Hepatocyte (in vitro differentiated cells): Measurements from ENCODE around the gene TGFBR3L. TPM values are rescaled to one million over a fixed set of nuclear protein-coding genes. Genes with fewer than 3 reads are reported as not detected.

Experiments
- DNase-seq: peaks from one replicate; pipeline ENCODE4 v3.0.0-alpha.2; 2016; ENCODE audit warnings: low spot score
- H2AFZ ChIP-seq: fragments of 200-600 bp; sonication (generic); 2 replicates; pipeline ENCODE4 v1.6.0; 2016; ENCODE audit warnings: antibody characterized with exemption, mild to moderate bottlenecking
- H3K27ac ChIP-seq: fragments of 200-600 bp; sonication (generic); 2 replicates; pipeline ENCODE4 v1.5.1; 2016; ENCODE audit warnings: mild to moderate bottlenecking
- H3K27me3 ChIP-seq: fragments of 200-600 bp; sonication (generic); 2 replicates; pipeline ENCODE4 v1.6.1; 2016
- H3K36me3 ChIP-seq: fragments of 200-600 bp; sonication (generic); replicated peaks from 2 replicates; pipeline ENCODE4 v1.5.1; 2016; ENCODE audit warnings: low read depth; ENCODE audit not compliant: insufficient read depth
- H3K4me1 ChIP-seq: fragments of 200-600 bp; sonication (generic); 2 replicates; pipeline ENCODE4 v1.5.1; 2016; ENCODE audit warnings: mild to moderate bottlenecking, moderate library complexity; ENCODE audit not compliant: insufficient read depth
- H3K4me2 ChIP-seq: fragments of 200-600 bp; sonication (generic); 2 replicates; pipeline ENCODE4 v1.6.0; 2016
- H3K4me3 ChIP-seq: fragments of 200-600 bp; sonication (generic); 2 replicates; pipeline ENCODE4 v1.5.1; 2016; ENCODE audit warnings: mild to moderate bottlenecking
- H3K79me2 ChIP-seq: fragments of 200-600 bp; sonication (generic); 2 replicates; pipeline ENCODE4 v1.6.0; 2017; ENCODE audit warnings: mild to moderate bottlenecking
- H3K9me2 ChIP-seq: fragments of 200-600 bp; sonication (generic); replicated peaks from 2 replicates; pipeline ENCODE4 v1.6.0; 2017; ENCODE audit warnings: mild to moderate bottlenecking; ENCODE audit not compliant: insufficient read depth
- H3K9me3 ChIP-seq: fragments of 200-600 bp; sonication (generic); 2 replicates; pipeline ENCODE4 v1.5.1; 2016; ENCODE audit warnings: low read depth, mild to moderate bottlenecking
- H4K20me1 ChIP-seq: fragments of 200-600 bp; sonication (generic); 2 replicates; pipeline ENCODE4 v1.6.0; 2016; ENCODE audit warnings: mild to moderate bottlenecking; ENCODE audit not compliant: insufficient read depth, poor library complexity, severe bottlenecking
- EZH2 ChIP-seq: fragments of 200-600 bp; sonication (generic); IDR thresholded peaks from 2 replicates; pipeline ENCODE4 v1.6.1; 2016; ENCODE audit warnings: antibody characterized with exemption, mild to moderate bottlenecking, borderline replicate concordance
- EZH2phosphoT487 ChIP-seq: fragments of 200-600 bp; sonication (generic); IDR thresholded peaks from one replicate; pipeline ENCODE4 v1.6.1; 2018; ENCODE audit warnings: antibody characterized with exemption, mild to moderate bottlenecking, low read depth, moderate library complexity; ENCODE audit not compliant: unreplicated experiment, severe bottlenecking
- WGBS: methylation state at CpG from one replicate; pipeline ENCODE4 v1.1.6; 2016; ENCODE audit warnings: low lambda C conversion rate; ENCODE audit errors: missing lambda C conversion rate; 5-methylcytosine and 5-hydroxymethylcytosine counted together
- polyA plus RNA-seq: library from polyadenylated mRNA; unstranded; fragments of >200 nt; fragmentation: Nextera tagmentation; extraction: Ambion mirVana; gene quantifications from 2 replicates; pipeline ENCODE4 v1.2.1, GENCODE V29; 2016
- total RNA-seq: library from RNA; depleted of rRNA; stranded (reverse); fragments of >200 nt; gene quantifications from 2 replicates; pipeline ENCODE4 v1.2.3, GENCODE V29; 2014
- TF ChIP-seq, protein P1 (sequence below): fragments of 200-600 bp; sonication (generic); IDR thresholded peaks from 2 replicates; pipeline ENCODE4 v1.5.1; 2016; ENCODE audit warnings: antibody characterized with exemption, mild to moderate bottlenecking; ENCODE audit not compliant: poor library complexity

TGFBR3L gene
- 0.52 TPM in 1 of 2 replicates, not detected in the other for total RNA-seq
- polyA plus RNA-seq: 3.3 and 8.5 TPM in 2 replicates

DNA sequence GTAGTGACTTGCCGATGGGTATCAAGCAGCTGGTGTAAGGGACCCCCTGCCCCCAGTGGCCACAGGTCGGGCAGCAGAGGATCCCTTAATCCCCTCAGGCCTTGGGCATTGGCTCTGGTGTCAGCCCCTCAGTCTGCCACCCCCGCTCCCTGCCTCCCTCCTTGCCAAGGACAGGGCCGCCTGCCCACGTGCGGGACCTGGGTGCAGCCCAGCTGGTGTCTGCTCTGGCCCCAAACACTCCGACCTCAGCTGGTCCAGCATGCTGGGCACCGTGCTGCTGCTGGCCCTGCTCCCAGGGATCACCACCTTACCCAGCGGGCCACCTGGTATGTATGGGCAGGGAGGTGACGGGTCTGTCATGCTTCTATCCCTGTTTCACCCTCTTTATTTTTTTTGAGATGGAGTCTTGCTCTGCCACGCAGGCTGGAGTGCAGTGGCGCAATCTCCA is at the start of gene TGFBR3L:
TGFBR3L (plus strand) TSS at position 233 of the 448 bp plus-strand sequence.
- H4K20me1 ChIP-seq: no peaks in the 10 kb centered on the region
- H3K4me1 ChIP-seq: peaks cover 24% of the 10 kb centered on the region
- no peak for TF ChIP-seq EZH2phosphoT487
- TF ChIP-seq, protein P1, sequence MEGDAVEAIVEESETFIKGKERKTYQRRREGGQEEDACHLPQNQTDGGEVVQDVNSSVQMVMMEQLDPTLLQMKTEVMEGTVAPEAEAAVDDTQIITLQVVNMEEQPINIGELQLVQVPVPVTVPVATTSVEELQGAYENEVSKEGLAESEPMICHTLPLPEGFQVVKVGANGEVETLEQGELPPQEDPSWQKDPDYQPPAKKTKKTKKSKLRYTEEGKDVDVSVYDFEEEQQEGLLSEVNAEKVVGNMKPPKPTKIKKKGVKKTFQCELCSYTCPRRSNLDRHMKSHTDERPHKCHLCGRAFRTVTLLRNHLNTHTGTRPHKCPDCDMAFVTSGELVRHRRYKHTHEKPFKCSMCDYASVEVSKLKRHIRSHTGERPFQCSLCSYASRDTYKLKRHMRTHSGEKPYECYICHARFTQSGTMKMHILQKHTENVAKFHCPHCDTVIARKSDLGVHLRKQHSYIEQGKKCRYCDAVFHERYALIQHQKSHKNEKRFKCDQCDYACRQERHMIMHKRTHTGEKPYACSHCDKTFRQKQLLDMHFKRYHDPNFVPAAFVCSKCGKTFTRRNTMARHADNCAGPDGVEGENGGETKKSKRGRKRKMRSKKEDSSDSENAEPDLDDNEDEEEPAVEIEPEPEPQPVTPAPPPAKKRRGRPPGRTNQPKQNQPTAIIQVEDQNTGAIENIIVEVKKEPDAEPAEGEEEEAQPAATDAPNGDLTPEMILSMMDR: no peak
- no peak for TF ChIP-seq EZH2
- peaks cover 35% of the 10 kb centered on the region for H3K27me3 ChIP-seq
- no peaks in the 10 kb centered on the region for H3K9me2 ChIP-seq
- no peaks in the 10 kb centered on the region for H3K79me2 ChIP-seq
- no peak for DNase-seq
- WGBS: 97% methylated on average over 10 of the region's 12 CpGs
- H3K27ac ChIP-seq: no peak within 1 kb of the TSS
- H3K4me3 ChIP-seq: no peak within 1 kb of the TSS
- H3K36me3 ChIP-seq: no peaks in the 10 kb centered on the region
- H3K4me2 ChIP-seq: peak within 1 kb of the TSS; percentile 95
- H3K9me3 ChIP-seq: no peaks in the 10 kb centered on the region
- H2AFZ ChIP-seq: no peak within 1 kb of the TSS

DNA sequence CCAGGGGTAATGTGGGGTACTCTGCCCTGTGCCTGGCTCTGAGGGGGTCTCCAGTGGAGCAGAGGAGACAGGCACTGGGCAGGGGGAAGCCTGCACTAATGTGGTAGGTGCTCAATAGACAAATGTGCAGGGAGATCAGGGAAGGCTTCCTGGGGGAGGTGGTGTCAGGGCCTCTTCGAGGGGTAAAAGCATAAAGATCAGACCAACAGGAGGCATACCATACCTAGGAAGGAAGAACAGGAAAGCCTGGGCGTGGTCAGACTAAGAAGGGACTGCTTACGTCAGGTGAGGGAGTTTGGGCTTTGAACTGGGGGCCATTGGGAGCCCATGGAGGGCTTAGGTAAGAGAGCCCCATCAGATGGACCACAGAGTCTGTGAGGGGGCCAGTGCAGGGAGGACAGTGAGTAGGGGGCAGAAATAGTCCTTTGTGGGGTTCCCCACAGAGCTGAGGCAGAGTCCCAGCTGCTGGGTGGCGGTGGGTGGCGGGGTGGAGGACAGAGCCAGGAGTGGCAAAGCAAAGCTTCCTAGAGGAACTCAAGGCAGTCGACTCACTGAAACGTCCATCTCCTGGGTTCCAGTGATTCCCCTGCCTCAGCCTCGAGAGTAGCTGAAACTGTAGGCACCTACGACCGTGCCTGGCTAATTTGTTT is 49.2 kb upstream of the TGFBR3L start:
- 81% methylated on average over 10 of the region's 10 CpGs for WGBS
- TF ChIP-seq EZH2phosphoT487 (no peak), EZH2 (no peak)
- TF ChIP-seq, protein P1: no peak
- H3K9me3 ChIP-seq: no peaks in the 10 kb centered on the region

GRCh38 chr19:7866399-7867091 is 48.1 kb upstream of the TGFBR3L start:
- H3K36me3 ChIP-seq: no peaks in the 10 kb centered on the region
- H2AFZ ChIP-seq: no peak overlapping the region
- peaks cover 7% of the 10 kb centered on the region for H3K27me3 ChIP-seq
- DNase-seq: no peak
- no peaks in the 10 kb centered on the region for H4K20me1 ChIP-seq
- 75% methylated on average over 12 of the region's 12 CpGs for WGBS
- H3K4me1 ChIP-seq: peaks cover 6% of the 10 kb centered on the region
- H3K27ac ChIP-seq: no peak overlapping the region
- no peak for TF ChIP-seq EZH2phosphoT487
- TF ChIP-seq EZH2: no peak
- TF ChIP-seq, protein P1: no peak
- no peaks in the 10 kb centered on the region for H3K9me2 ChIP-seq
- no peaks in the 10 kb centered on the region for H3K79me2 ChIP-seq
- H3K4me3 ChIP-seq: no peak overlapping the region
- H3K9me3 ChIP-seq: no peaks in the 10 kb centered on the region
- no peak overlapping the region for H3K4me2 ChIP-seq

More for the DNA sequence above, 49.2 kb upstream of the TGFBR3L start:
- Histone ChIP-seq H4K20me1 (no peaks in the 10 kb centered on the region), H3K4me1 (peaks cover 6% of the 10 kb centered on the region), H3K27me3 (peaks cover 10% of the 10 kb centered on the region), H3K9me2 (no peaks in the 10 kb centered on the region), H3K36me3 (no peaks in the 10 kb centered on the region), H2AFZ (no peak overlapping the region), H3K4me2 (no peak overlapping the region), H3K4me3 (no peak overlapping the region), H3K79me2 (no peaks in the 10 kb centered on the region), H3K27ac (no peak overlapping the region)
- no peak for DNase-seq
